GM12878 (cell line): Measurements from ENCODE around the gene ASTN1. TPM values are rescaled to one million over a fixed set of nuclear protein-coding genes. Genes with fewer than 3 reads are reported as not detected.

Source experiments
- ATAC-seq: fragments of 200-7000 bp; cut with Tn5 transposase; 3 replicates; pipeline ENCODE4 v1.9.1; 2020; ENCODE audit warnings: mild to moderate bottlenecking, moderate library complexity
- BruUV-seq: library from RNA; stranded (reverse); fragments of 400-500 nt; replicated peaks from 2 replicates; lab custom pipeline; 2021; lab: Mats Ljungman, UMichigan
- CTCF ChIA-PET: fragments of 300-600 bp; sonication (Branson Sonifier 250); formaldehyde crosslinking; extraction: SDS; loops from one replicate; lab custom pipeline; 2021; ENCODE audit warnings: inconsistent platforms; lab: Yijun Ruan, JAX
- POLR2A ChIA-PET: fragments of 350-600 bp; formaldehyde crosslinking; extraction: SDS; loops from one replicate; lab custom pipeline; 2021; ENCODE audit warnings: inconsistent platforms; lab: Charles Lee
- RAD21 ChIA-PET: fragments of 300-600 bp; sonication (Branson Sonifier 250); formaldehyde crosslinking; loops from one replicate; lab custom pipeline; 2023; ENCODE audit warnings: antibody characterized with exemption; ENCODE audit not compliant: unreplicated experiment; lab: Charles Lee
- SMC1A ChIA-PET: fragments of 300-600 bp; sonication (Branson Sonifier 250); formaldehyde crosslinking; loops from one replicate; lab custom pipeline; 2023; ENCODE audit not compliant: unreplicated experiment, uncharacterized antibody; lab: Charles Lee
- DNase-seq: peaks from one replicate; pipeline ENCODE4 v3.0.0-alpha.2; 2011; ENCODE audit warnings: low read depth, low spot score
- FAIRE-seq: peaks from 3 replicates; lab custom pipeline; 2011; peaks lifted over from hg19 to GRCh38; lab: Jason Lieb, UNC
- H2AFZ ChIP-seq: 2 replicates; pipeline ENCODE4 v1.6.0; 2011; ENCODE audit warnings: low read depth, low read length, control low read depth; ENCODE audit not compliant: control insufficient read depth
- H3K27ac ChIP-seq: 2 replicates; pipeline ENCODE4 v1.5.1; 2011; ENCODE audit warnings: control low read depth; ENCODE audit not compliant: control insufficient read depth, insufficient read depth
- H3K27me3 ChIP-seq, 2 experiments: replicated peaks in 1 of 2; 2 replicates each; pipeline versions ENCODE4 v1.6.0 to v1.6.1; 2011; ENCODE audit warnings: low read length in 1 of 2; ENCODE audit not compliant: control insufficient read depth in 2 of 2, insufficient read depth in 2 of 2
- H3K36me3 ChIP-seq, 2 experiments: 2 replicates each; pipeline ENCODE4 v1.5.1; 2011; ENCODE audit warnings: low read length in 1 of 2; ENCODE audit not compliant: control insufficient read depth in 2 of 2, insufficient read depth in 2 of 2
- H3K4me1 ChIP-seq: 2 replicates; pipeline ENCODE4 v1.6.1; 2011; ENCODE audit warnings: mild to moderate bottlenecking, low read length, moderate library complexity, mixed read lengths; ENCODE audit not compliant: control insufficient read depth, insufficient read depth
- H3K4me2 ChIP-seq: 2 replicates; pipeline ENCODE4 v1.6.0; 2011; ENCODE audit warnings: control low read depth; ENCODE audit not compliant: control insufficient read depth, insufficient read depth
- H3K4me3 ChIP-seq: fragments of 200-600 bp; sonication (generic); 2 replicates; pipeline ENCODE4 v1.5.1; 2016
- H3K79me2 ChIP-seq: 2 replicates; pipeline ENCODE4 v1.6.0; 2011; ENCODE audit warnings: low read length; ENCODE audit not compliant: control insufficient read depth, insufficient read depth
- H3K9ac ChIP-seq: 2 replicates; pipeline ENCODE4 v1.8.0; 2011; ENCODE audit warnings: low read length, control low read depth, mixed read lengths; ENCODE audit not compliant: control insufficient read depth, insufficient read depth
- H3K9me3 ChIP-seq: replicated peaks from 3 replicates; pipeline ENCODE4 v1.5.1; 2011; ENCODE audit warnings: mild to moderate bottlenecking, low read length; ENCODE audit not compliant: control insufficient read depth, insufficient read depth
- H4K20me1 ChIP-seq: 2 replicates; pipeline ENCODE4 v1.6.0; 2011; ENCODE audit not compliant: control insufficient read depth, insufficient read depth
- BCLAF1 ChIP-seq: fragments of 450-650 bp; IDR thresholded peaks from 2 replicates; pipeline ENCODE4 v1.6.1; 2017; ENCODE audit warnings: antibody characterized with exemption, mild to moderate bottlenecking, moderate library complexity
- CBX3 ChIP-seq: fragments of 200-600 bp; sonication (generic); IDR thresholded peaks from 2 replicates; pipeline ENCODE4 v1.6.1; 2016; ENCODE audit warnings: low read depth, borderline replicate concordance
- CEBPB ChIP-seq, 2 experiments: fragments of 150-350 bp in 1 of 2; IDR thresholded peaks; 2 replicates each; pipeline ENCODE4 v1.6.1; 2012 to 2014; ENCODE audit warnings: low read depth in 2 of 2, low read length in 2 of 2, borderline replicate concordance in 1 of 2, inconsistent platforms in 1 of 2
- EZH2 ChIP-seq: IDR thresholded peaks from 2 replicates; pipeline ENCODE4 v1.6.1; 2012; ENCODE audit warnings: low read depth, mild to moderate bottlenecking, control low read depth, inconsistent platforms, low read length, borderline replicate concordance; ENCODE audit not compliant: control insufficient read depth
- MTA2 ChIP-seq: fragments of 450-650 bp; IDR thresholded peaks from 2 replicates; pipeline ENCODE4 v1.6.1; 2016; ENCODE audit warnings: low read depth, mild to moderate bottlenecking, moderate library complexity
- RFX5 ChIP-seq: IDR thresholded peaks from 2 replicates; pipeline ENCODE4 v1.6.1; 2011; ENCODE audit warnings: low read depth, low read length, improper control_type of control experiment
- SMARCA5 ChIP-seq: fragments of 450-650 bp; IDR thresholded peaks from 2 replicates; pipeline ENCODE4 v1.6.1; 2017; ENCODE audit warnings: mild to moderate bottlenecking
- TCF7 ChIP-seq: IDR thresholded peaks from 2 replicates; pipeline ENCODE4 v1.6.1; 2014; ENCODE audit warnings: antibody characterized with exemption, borderline replicate concordance
- ZNF274 ChIP-seq: IDR thresholded peaks from one replicate; pipeline ENCODE4 v1.8.0; 2011; ENCODE audit not compliant: insufficient read length, insufficient read depth
- WGBS: methylation state at CpG from one replicate; pipeline ENCODE4 v1.1.6; 2016; ENCODE audit warnings: low lambda C conversion rate; ENCODE audit not compliant: insufficient replicate concordance, insufficient coverage; ENCODE audit errors: missing lambda C conversion rate; 5-methylcytosine and 5-hydroxymethylcytosine counted together
- in situ Hi-C: fragments of 300-500 bp; cut with MboI; formaldehyde crosslinking; loops from 9 replicates; pipeline ENCODE4 v1.14.3; 2018; ENCODE audit warnings: mixed read lengths
- intact Hi-C: fragments of 100-400 bp; cut with micrococcal nuclease; formaldehyde crosslinking; loops from one replicate; pipeline ENCODE4 v1.14.2; 2022; ENCODE audit not compliant: unreplicated experiment
- polyA plus RNA-seq, 11 experiments: library from polyadenylated mRNA; depleted of rRNA in 4 of 11; unstranded in 6 of 11; stranded (reverse) in 5 of 11; fragments of >200 nt; fragmentation: Nextera tagmentation in 4 of 11; fragmentation: Illumina TruSeq in 1 of 11; extraction: Ambion mirVana in 4 of 11; extraction: Trizol in 1 of 11; gene quantifications; 1 replicate in 1 of 11; 2 replicates in 10 of 11; pipeline versions ENCODE4 v1.2.1 to v1.2.3, GENCODE V29; 2011 to 2016; ENCODE audit warnings: inconsistent platforms in 2 of 11, missing spikeins in 2 of 11, low read depth in 1 of 11
- total RNA-seq, 4 experiments: library from RNA; depleted of rRNA in 3 of 4; stranded (reverse); fragments of >200 nt in 3 of 4; fragmentation: Illumina TruSeq in 1 of 4; extraction: Trizol in 1 of 4; gene quantifications; 2 replicates each; pipeline versions ENCODE4 v1.2.1 to v1.2.3, GENCODE V29; 2013 to 2021
- TF ChIP-seq, protein P1 (sequence below): fragments of 150-350 bp; IDR thresholded peaks from 2 replicates; pipeline ENCODE4 v1.6.1; 2016; ENCODE audit warnings: low read depth, low read length
- TF ChIP-seq, protein P2 (sequence below): fragments of 450-650 bp; formaldehyde crosslinking; IDR thresholded peaks from 2 replicates; pipeline ENCODE4 v1.4.0; 2022; ENCODE audit warnings: mild to moderate bottlenecking, moderate library complexity

The ASTN1 gene
- total and polyA plus RNA-seq, 10 of the 15 experiments (the other 5 are each of a cell fraction or from before 2014, with no cell fraction given), result 0.04 TPM; not detected in 9

DNA sequence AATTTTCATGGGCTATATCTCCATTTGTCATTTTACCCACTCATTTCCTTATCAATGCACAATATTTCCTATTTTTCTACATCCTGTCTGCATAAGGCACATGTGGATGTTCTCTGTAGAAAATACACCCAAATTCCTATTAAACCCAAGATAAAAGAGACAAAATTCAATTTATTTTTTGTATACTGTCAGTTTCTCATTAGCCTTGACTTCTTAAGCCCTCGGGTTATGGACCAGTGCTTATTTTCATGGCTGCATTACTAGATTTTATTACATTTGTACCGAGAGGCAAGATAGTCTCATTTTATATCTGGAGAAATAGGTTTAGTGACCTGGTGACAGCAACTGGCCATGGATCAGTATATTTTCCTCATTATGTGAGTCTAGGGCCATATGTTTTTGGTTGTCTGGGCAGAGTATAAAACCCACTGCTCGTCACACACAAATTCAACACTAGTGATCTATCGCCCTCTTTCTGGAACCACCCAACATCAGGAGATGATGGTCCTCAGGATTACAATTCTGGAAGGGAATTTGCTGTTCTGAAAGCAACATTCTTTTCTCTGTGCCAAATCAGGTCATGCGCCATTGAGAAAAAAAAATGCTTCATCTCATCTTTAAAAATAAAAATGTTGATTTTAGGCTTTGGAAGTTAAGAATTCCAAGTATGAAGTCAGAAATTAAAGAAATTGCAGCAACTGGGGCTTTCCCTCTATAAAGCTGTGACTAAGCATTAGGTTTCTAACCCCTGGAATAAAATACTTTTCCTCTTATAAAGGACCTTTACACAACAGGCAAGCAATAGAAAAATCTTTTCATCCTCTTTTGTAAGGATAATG, 81.4 kb downstream of the ASTN1 start:
- H2AFZ ChIP-seq, result no peak overlapping the region
- ChIA-PET RAD21 (no interaction called here), SMC1A (no interaction called here), POLR2A (no interaction called here), CTCF (interaction anchor here (0.6 kb wide), 1 partner anchor 1285 kb away, joined by 3 read pairs; no protein-coding TSS in a partner anchor)
- no peak for ATAC-seq
- H3K4me1 ChIP-seq, result no peaks in the 10 kb centered on the region
- in situ Hi-C loops, result no loop called here
- no TSS peak for BruUV-seq
- intact Hi-C loops, result no loop called here
- H4K20me1 ChIP-seq, result no peaks in the 10 kb centered on the region
- H3K4me3 ChIP-seq, result no peak overlapping the region
- FAIRE-seq, result no peak
- DNase-seq, result no peak
- H3K27ac ChIP-seq, result no peak overlapping the region
- no peak overlapping the region for H3K9ac ChIP-seq
- H3K27me3 ChIP-seq, result no peaks in the 10 kb centered on the region
- no peaks in the 10 kb centered on the region for H3K79me2 ChIP-seq
- H3K9me3 ChIP-seq, result no peaks in the 10 kb centered on the region
- 47% methylated on average over 5 of the region's 5 CpGs for WGBS
- H3K36me3 ChIP-seq, result no peaks in the 10 kb centered on the region
- no peak overlapping the region for H3K4me2 ChIP-seq
- TF ChIP-seq EZH2 (no peak), ZNF274 (no peak), SMARCA5 (no peak), CEBPB (IDR thresholded peaks at IDR 0.05; ENCODE audit: borderline replicate concordance in 1 of 2, low read depth in 2 of 2, low read length in 2 of 2) (no peak), MTA2 (no peak), BCLAF1 (no peak), RFX5 (no peak), CBX3 (no peak), TCF7 (no peak)
- TF ChIP-seq, protein P1, sequence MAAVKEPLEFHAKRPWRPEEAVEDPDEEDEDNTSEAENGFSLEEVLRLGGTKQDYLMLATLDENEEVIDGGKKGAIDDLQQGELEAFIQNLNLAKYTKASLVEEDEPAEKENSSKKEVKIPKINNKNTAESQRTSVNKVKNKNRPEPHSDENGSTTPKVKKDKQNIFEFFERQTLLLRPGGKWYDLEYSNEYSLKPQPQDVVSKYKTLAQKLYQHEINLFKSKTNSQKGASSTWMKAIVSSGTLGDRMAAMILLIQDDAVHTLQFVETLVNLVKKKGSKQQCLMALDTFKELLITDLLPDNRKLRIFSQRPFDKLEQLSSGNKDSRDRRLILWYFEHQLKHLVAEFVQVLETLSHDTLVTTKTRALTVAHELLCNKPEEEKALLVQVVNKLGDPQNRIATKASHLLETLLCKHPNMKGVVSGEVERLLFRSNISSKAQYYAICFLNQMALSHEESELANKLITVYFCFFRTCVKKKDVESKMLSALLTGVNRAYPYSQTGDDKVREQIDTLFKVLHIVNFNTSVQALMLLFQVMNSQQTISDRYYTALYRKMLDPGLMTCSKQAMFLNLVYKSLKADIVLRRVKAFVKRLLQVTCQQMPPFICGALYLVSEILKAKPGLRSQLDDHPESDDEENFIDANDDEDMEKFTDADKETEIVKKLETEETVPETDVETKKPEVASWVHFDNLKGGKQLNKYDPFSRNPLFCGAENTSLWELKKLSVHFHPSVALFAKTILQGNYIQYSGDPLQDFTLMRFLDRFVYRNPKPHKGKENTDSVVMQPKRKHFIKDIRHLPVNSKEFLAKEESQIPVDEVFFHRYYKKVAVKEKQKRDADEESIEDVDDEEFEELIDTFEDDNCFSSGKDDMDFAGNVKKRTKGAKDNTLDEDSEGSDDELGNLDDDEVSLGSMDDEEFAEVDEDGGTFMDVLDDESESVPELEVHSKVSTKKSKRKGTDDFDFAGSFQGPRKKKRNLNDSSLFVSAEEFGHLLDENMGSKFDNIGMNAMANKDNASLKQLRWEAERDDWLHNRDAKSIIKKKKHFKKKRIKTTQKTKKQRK, result no peak
- TF ChIP-seq, protein P2, sequence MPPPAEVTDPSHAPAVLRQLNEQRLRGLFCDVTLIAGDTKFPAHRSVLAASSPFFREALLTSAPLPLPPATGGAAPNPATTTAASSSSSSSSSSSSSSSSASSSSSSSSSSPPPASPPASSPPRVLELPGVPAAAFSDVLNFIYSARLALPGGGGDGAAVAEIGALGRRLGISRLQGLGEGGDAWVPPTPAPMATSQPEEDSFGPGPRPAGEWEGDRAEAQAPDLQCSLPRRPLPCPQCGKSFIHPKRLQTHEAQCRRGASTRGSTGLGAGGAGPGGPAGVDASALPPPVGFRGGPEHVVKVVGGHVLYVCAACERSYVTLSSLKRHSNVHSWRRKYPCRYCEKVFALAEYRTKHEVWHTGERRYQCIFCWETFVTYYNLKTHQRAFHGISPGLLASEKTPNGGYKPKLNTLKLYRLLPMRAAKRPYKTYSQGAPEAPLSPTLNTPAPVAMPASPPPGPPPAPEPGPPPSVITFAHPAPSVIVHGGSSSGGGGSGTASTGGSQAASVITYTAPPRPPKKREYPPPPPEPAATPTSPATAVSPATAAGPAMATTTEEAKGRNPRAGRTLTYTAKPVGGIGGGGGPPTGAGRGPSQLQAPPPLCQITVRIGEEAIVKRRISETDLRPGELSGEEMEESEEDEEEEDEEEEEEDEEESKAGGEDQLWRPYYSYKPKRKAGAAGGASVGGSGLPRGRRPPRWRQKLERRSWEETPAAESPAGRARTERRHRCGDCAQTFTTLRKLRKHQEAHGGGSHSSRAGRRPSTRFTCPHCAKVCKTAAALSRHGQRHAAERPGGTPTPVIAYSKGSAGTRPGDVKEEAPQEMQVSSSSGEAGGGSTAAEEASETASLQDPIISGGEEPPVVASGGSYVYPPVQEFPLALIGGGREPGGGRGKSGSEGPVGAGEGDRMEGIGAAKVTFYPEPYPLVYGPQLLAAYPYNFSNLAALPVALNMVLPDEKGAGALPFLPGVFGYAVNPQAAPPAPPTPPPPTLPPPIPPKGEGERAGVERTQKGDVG, result no peak
